Body of pancreas (tissue), 4 donors: ENCODE results near the gene CALHM5.

Experiments
- CTCF ChIP-seq, 7 experiments: fragments of 450-650 bp in 4 of 7; fragments of 200-600 bp in 3 of 7; sonication (generic) in 3 of 7; IDR thresholded peaks; one replicate each; pipeline ENCODE4 v1.5.1; 2016 to 2019; ENCODE audit warnings: antibody characterized with exemption in 7 of 7
- POLR2A ChIP-seq, 3 donors: fragments of 450-650 bp; IDR thresholded peaks; one replicate each; pipeline ENCODE4 v1.6.1; 2016; ENCODE audit warnings: antibody characterized with exemption in 3 of 3, mild to moderate bottlenecking in 2 of 3

- TF ChIP-seq CTCF (IDR thresholded peaks at IDR 0.05): no peak
- TF ChIP-seq POLR2A (IDR thresholded peaks at IDR 0.05): no peak
These were observed 52.4 kb downstream of the CALHM5 start for GRCh38 chr6:116563830-116564229.
